ENCODE results near the gene BUD31.

Gene BUD31

GRCh38 chr7:99437946-99438572, 29.3 kb downstream of the BUD31 start:
- no peak for DNase-seq

DNA sequence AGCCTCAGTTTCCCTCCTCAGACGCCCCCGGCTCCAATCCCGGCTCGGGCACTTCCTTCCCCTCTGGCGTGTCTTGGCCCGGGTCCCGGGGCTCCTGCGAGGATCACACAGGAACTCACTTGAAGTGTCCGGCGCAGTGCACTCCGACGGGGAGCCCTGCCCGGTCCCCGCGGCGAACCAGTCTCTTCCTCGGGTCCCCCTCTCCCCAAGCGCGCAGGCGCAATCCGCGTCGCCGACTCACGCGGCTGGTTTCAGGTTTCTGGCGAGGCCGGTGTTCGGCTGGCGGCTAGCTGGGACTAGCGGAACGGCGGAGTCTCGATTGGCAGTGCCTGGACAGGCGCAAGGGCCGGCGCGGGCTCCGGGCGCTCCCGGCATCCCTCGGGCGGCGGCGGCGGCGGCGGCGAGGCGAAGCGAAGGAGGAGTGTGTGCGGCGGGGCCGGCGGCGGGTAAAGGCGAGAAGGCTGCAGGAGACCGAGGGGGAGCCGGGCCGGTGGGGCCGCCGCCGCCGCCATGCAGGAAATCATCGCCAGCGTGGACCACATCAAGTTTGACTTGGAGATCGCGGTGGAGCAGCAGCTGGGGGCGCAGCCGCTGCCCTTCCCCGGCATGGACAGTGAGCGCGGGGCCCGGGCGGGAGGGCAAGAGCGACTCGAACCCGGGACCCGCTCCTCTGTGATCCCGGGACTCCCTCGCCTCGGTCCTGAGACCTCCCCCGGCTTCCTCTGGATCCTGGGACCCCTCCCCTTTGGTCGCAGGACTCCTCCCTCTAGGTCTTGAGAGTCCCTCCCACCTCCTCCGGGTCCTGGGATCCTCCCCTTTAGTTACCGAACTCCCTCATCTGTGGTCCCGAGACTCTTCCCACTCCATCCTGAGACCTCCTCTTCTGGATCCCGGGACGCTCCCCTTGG, 30.1 kb downstream of the BUD31 start, which contains the start of the genes CPSF4 and PTCD1:
TSS of gene CPSF4 (plus strand) at position 371 of the 908 bp plus-strand sequence. CDS start at position 511, 140 bp downstream.
TSS of gene PTCD1 (minus strand) at position 226 of the 908 bp plus-strand sequence. CDS start 3,556 bp downstream, outside the sequence.
- DNase-seq = peak; percentile 92

DNA sequence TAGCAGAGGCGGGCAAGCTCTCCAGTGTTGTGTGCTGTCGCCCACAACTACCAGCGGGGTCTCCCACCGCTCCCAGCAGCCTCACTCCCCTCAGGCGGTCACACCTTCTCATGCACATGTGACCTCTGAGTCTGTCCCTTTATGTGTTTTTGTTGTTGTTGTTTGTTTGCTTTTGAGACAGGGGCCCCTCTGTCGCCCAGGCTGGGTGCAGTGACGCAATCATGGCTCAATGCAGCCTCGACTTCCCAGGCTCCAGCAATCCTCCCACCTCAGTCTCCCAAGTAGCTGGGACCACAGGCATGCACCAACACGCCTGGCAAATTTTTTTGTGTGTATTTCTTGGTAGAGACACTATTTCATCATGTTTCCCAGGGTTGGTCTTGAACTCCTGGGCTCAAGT, 31.4 kb downstream of the BUD31 start:
- no peak for DNase-seq

GRCh38 chr7:99446096-99446495, 37.3 kb downstream of the BUD31 start:
- DNase-seq = no peak

DNA sequence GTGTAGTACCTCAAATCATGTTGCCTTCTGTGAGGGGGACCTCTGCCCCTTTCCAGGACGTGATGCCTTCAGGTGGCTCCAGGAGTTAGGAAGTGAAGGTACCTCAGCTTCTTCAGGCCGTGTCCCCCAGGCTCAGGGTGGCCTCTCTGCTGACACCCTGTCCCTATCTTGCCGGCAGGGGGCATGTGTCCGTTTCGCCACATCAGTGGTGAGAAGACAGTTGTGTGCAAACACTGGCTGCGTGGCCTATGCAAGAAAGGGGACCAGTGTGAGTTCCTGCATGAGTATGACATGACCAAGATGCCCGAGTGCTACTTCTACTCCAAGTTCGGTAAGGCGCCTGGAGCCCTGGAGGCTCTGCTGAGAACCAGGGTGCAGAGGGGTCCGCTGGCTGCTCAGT, 39.2 kb downstream of the BUD31 start:
- no peak for DNase-seq

GRCh38 chr7:99448855-99449254, 40.1 kb downstream of the BUD31 start:
- no peak for DNase-seq

GRCh38 chr7:99449326-99449725, 40.6 kb downstream of the BUD31 start:
- DNase-seq = no peak

GRCh38 chr7:99451936-99452335, 43.2 kb downstream of the BUD31 start:
- DNase-seq = no peak

DNA sequence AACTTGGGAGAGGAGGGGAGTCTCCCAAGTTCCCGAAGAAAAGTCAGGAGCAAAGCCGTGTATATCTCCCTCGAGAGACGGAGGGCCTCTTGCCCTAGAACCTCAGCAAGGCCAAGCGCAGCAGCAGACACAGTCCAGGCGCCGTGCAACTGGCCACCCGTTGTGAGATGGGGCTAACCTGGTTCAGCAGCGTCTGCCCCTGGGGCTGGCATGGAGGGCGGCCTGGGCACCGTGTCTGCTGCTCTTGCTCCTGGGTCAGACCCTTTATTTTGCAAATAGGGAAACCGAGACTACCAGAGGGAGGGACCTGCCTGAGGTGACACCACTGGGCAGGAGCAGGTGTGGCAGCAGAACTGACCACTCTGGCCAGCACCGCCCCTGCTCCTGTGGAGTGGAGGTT, 43.8 kb downstream of the BUD31 start:
- DNase-seq = no peak

- no peak for DNase-seq
Measured at GRCh38 chr7:99453105-99453504, 44.3 kb downstream of the BUD31 start.

- DNase-seq = no peak
Measured at GRCh38 chr7:99455874-99456273, 47.1 kb downstream of the BUD31 start.

GRCh38 chr7:99456288-99456687, 47.5 kb downstream of the BUD31 start:
- no peak for DNase-seq

DNA sequence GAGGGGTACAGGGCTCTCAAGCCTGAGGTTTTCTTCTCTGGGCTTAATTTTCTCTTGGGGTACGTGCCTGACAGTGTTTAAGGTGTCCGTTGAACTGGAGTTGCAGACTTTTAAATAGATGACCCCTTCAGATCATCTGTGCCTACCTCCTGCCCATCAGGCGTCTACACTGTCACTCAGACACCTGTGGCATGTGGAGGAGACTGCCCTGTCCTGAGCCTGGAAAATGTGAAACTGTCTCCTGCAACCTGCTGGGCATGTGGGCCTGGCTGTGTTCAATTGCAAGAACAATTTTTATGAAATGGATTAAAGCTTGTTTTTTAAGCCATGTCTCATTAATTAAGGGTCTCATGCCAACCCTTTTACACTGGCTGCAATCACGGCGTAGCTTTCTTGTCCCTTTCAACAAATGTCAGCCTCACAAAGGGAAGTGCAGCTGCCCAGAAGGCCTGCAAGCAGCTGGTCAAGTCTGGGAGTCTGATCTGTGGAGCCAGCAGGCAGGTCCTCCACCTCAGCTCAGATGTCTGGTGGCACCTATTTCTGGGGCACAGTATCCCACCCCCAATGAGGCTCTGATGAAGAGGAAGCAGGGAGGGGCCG, 48.4 kb downstream of the BUD31 start:
- DNase-seq = no peak

DNA sequence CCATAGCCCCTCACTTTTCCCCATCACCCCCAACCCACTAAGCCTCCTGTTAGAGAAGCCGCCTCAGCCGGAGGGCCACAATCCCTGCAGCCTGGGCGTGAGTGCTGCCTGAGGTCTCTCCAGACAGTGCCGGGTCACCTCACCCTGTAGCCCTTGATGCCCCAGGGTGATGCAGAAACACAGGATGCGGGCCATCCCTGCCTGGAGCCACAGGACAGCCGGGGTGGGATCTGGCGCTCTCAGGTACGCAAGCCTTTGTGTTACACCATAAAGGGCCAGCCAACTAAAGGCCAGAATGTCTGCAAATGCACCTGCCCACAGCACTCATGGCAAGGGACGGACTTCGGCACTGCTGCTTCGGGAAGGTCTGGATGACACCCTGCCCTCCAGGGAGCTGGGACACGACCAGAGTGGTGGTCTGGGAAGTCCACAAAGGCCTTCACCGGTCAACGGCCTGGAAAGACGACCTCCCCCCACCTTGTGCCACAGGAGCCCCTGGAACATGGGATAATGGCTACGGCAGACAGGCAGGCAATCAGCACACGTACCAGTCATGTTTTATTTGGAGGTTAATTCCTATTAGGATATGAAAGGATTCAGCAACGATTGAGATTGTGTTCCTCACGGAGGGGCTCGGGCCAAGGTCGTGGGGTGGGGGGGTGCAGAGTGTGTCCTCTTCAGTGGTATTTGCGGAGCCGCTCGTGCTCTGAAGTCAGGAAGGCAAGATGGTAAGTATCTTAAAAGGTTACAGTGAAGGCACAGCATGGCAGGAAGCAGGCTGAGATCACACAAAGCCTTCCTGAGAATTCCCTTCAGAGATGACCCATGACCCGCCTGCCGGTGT, 49.1 kb downstream of the BUD31 start:
- DNase-seq = no peak

DNA sequence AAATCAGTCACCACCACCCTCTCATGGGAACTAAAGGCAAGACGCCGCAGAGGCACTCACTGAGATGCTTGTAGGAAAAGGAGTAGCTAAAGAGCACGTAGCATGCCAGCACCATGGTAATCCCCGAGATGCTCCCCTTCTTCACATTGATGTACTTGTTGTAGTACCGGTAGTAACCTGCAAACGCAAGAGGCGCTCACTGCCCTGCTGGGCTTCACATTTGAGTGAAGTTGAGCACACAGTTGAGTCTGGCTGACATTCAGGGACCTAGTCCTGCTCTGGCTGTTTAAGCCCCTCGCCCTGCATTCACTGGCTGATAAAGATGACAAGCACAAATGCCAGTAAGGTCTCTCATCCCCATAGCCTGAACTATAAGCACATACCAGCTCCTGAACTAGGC, 50.3 kb downstream of the BUD31 start:
- DNase-seq = no peak

DNA sequence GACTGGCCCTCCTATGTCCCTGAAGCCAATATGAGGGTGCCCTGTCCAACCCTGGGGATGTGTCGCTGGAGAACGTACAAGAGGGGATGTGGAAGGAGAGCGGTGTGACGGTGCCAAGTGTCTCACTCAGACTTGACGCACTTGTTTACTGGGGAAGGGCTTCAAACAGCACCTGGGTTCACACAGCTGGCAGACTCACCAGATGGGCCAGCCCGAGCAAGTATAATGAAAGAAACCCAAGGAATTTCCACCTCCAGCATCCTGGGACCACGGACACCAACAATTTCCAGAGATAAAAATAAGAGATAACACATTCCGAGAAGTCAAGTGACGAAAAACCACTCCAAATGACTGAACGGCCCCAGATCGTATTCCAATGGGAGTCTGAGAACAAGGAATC, 51.9 kb downstream of the BUD31 start:
- DNase-seq = no peak

GRCh38 chr7:99461221-99461620, 52.5 kb downstream of the BUD31 start:
- no peak for DNase-seq

- DNase-seq = no peak
Measured at GRCh38 chr7:99465421-99465768, 56.6 kb downstream of the BUD31 start.

DNA sequence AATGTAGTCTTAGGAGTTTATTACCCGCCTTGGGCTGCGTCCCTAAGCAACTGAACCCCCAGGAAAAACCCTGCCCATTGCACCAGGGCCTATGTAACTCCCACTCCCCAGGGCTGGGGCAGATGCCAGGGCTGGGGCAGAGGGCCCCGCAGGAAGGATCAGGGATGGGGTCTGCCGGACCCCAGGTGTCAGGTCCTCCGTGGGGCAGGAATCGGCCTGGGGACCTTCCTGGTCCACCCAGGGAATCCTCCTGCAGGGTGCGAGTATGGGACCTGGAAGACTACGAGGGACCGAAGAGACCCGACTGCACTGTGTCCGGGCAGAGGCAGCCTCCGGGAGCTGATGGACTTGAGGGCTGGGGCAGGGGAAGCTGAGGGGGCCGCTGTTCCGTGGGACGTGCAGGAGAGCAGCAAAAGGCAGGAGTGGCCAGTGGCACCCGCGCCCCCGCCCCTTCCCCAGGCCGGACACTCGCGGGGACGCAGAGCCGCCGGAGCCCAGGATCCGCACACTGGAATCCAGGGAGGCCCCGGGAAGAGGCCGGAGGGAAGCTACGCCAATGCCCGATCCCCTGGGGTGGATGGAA, 59.7 kb downstream of the BUD31 start:
- no peak for DNase-seq

Data from CD4-positive, alpha-beta T cell treated with Interleukin-4 for 4 hours (primary cell).